HG03280 (cell line): Measurements from ENCODE around the gene DIP2C.
"Not testable (repeated sequence)": the region's sequence is repeated elsewhere in the genome, so short reads cannot be mapped to it uniquely, and the experiment has no call there.

Experiments used
- ATAC-seq: cut with Tn5 transposase; IDR thresholded peaks from one replicate; pipeline ENCODE4 v1.9.1; 2021; ENCODE audit warnings: mild to moderate bottlenecking, moderate library complexity; ENCODE audit not compliant: unreplicated experiment

DIP2C gene

DNA sequence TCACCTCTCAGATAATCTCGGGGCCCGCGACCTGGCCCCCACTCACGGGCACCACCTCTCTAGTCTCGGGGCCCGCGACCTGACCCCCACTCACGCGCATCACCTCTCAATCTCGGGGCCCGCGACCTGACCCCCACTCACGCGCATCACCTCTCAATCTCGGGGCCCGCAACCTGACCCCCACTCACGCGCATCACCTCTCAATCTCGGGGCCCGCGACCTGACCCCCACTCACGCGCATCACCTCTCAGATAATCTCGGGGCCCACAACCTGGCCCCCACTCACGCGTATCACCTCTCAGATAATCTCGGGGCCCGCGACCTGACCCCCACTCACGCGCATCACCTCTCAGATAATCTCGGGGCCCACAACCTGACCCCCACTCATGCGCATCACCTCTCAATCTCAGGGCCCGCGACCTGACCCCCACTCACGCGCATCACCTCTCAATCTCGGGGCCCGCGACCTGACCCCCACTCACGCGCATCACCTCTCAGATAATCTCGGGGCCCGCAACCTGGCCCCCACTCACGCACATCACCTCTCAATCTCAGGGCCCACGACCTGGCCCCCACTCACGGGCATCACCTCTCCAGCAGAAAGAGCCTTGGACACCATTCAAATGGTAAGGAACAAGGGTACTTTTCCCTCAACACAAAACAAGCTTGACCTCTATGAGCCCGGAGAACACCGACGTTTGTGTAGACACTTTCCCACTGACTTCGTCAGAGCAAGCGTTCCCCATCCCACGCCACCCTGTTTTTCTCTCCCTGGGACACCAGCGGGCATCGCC, 104.8 kb downstream of the DIP2C start:
- not testable (repeated sequence) for ATAC-seq

DNA sequence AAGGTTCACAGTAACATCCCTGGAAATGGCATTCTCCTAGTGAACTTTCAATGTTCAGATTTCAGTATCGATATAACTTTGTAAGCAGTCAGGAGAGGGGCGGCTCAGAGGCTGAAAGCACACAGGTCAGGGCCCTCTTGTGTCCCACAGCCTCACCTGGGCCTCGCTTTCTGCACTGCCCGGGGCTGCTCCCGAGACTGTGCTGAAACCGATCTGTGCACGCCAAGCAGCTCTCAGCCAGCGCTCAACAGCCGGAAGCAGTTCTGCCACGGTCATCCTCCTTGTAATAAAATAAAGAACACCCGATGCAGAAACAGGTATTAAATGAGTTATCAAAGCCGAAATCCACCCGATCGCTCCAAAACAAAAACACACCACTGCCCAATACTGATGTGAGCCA, 106.0 kb downstream of the DIP2C start:
- no peak for ATAC-seq

DNA sequence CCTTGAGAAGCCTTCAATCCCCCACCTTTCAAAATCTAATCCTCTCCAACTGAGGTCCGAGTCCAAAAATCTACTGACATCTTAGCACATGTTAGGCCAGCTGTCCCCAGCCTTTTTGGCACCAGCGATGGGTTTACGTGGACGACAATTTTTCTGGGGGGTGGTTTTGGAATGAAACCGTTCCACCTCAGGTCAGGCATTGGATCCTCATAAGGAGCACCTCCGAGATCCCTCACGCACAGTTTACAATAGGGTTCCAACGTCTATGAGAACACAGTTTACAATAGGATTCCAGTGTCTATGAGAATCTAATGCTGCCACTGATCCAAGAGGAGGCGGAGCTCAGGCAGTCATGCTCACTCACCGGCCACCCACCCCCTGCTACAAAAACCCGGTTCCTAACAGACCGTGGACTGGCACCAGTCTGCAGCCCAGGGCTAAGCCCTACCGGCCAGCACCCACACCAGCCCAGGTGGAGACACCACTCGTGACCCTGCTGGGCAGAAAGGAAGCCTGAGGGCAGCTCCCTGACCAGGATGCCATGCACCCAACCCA, 107.6 kb downstream of the DIP2C start:
- no peak for ATAC-seq

DNA sequence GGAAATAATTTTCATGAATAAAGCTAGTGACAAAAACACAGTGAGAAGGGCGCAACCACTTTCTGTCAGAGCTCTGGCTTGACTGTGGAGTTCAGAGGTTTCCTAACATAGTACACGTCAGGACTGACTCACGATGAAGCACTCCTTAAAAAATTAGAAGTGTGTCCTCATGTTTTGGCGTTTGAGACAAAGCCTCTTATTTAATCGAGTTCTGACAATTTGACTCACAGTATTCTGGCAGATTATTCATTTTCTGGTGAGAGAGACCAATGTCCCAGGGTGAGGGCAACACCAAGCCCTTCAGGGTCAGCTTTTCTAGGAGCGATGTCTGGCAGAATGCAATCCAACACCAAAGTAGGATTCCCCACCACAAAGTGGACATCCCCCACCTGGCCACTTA, 108.7 kb downstream of the DIP2C start:
- no peak for ATAC-seq

DNA sequence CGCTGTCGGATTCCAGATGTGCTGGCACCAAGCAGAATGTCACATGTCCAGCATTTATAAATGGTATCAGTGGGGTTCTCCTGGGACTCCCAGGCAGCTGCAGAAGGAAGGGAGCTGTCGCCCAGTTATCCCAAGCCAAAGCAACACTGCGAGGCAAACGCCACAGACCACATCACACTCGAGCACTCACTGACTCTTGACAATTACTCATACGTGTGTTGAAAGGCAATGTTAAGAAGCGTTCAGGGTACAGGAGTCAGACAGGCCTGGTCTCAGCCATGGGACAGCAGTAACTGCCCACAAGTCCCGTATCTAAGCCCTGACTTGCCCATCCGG, 113.4 kb downstream of the DIP2C start:
- ATAC-seq = no peak

DNA sequence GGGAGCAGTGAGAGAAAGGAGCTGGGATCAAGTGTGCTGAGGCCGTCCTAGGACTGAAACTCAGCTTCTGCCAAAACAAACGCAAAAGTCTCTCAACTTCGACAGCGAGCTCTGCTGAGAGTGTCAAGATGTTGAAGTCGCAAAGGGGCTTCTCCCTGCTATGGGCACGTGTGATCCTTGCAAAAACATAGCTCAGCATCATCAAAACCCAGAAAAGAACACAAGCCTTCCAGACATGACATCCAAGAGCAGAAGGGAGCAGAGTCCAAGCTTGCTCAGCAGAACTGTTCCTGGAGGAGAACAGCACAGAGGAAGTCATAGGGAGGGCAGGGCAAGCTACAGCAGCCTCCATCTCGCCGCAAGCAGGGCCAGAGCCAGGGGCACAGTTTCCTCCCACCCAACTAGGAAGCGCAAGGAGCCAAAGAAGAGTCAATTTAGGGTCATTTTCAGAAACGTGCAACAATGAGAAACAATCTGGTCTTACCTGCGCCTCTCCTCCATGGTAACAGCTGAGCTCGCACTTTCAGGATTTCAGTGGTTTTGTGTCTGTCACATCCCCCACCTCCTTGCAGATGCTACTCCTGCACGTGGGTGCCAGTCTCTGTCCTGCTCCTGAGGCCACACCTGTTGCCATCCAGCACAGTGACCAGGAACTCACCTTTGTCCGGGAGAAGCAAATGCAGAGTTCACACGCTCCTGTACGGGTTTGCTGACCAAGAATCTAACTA, 113.9 kb downstream of the DIP2C start:
- no peak for ATAC-seq

DNA sequence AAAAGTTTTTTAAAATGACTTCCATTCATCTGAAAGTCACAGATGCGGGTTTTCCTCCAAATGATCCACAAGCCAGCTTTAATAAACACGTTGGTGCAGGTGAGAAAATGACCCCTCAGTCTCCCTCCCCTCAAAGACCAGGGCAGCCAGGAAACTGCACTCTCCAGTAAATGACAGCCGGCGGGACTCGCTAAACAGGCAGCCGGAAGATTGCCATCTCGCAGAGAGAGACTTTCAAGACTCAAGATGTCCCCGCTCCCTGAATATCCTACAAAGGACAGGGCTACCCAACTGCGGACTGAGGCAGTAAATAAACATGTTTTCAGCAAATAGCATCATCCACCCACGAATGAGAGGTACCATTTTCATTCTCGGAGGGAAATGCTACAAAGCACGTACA, 116.8 kb downstream of the DIP2C start:
- no peak for ATAC-seq

DNA sequence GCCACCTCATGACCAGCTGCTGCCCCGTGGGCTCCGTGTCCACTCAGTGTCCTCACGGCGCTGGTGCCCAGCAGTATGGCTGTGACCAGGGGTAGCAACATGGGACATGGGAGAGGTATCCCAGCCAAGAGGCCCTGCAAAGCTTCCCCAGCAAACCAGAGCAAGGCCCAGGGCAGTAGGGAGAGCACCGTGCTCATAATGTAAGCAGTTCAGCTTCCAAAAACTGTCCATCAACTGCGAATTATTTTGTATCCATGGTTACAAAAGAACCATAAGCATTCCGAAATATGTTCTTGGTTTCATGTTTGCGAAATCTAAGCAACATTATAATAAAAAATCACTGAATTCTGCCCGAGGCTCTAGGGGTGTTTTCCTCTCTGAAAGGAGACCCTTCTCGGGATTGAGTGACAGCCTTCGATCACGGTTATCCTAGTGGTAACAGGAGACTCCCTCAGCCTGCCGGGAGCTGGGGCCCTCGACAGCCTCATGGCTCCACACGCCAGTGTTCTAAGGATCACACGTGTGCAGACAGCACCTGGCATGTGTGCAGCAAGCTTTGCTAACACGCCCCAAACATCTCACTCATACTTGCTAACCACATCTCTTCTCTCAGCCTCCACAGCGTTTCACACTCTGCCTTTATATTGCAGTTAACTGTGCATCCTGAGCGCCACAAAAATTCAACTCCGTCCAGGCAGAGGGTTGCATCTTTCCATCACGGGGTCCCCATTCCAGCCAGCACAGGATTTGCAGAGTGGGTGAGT, 117.6 kb downstream of the DIP2C start:
- ATAC-seq = no peak

DNA sequence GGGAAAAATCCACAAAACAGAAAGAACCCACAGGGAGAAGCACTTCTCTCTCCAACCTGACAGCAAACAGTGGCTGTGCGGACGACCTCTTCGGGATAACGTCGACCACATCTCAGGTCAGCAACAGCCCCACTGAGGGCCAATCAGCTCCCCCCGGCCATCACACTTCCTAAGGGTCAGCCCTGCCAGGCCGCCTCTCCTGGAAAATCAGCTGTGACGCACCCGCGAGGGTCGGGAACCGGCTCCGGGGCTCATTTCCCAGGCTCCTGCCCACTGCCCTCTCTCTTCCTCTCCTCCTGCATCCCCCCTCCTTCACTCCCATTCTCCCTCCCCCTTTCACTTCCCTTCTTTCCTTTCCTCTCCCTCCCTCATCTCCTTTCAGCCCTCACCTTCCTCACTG, 118.3 kb downstream of the DIP2C start:
- ATAC-seq = no peak

DNA sequence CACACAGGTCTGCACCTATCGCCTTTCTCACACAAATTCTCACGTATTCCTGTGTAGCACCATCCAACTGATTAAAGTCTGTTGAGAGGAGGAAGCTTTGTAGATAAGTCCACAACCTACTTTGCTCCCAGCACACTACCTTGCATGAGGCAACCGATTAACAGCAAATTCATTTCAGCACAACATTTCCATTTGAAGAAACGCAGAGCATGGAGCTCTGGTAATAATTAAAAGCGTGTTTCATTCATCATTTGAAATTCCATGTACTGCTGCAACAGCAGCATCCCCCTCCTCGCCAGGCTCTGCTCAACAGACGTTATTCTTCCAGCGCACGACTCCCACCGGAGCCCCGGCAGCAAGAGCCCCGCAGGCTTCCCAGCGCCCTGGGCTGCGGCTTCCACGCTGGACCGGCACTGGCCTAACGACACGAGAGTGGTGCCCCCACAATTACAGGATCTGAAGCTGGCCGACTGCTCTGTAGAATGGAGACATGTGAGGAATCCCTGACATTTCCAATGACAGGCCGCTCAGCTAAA, 118.8 kb downstream of the DIP2C start:
- no peak for ATAC-seq

DNA sequence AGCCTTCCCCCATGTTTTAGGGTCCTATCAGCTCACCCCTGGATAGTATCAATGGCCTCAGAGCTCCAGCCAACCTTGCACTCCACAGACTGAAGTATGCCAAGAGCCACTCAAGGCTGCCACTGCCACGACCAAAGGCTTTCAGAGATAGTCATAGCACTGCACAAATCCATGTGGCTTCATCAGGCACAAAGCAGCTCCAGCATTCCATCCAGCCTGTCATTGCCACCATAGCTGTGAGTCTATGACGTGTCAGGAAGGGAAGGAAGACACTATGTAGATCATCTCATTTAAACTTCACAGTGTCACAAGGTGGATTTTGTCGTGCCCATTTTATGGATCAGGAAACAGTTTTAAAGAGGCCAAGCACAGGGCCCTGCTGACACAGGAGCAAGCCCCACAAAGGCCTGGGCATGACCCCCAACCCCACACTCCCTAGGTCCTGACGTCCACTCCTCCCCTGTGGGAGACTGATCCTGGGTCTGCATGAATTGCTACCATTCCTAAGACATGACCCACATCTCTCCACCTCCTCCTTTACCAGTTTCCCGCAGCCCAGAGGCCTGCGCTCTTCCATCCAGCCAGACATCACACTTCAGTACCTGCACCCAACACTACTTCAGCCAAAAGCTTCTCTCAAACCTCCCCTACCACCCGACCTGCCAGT, 119.4 kb downstream of the DIP2C start:
- ATAC-seq = no peak

DNA sequence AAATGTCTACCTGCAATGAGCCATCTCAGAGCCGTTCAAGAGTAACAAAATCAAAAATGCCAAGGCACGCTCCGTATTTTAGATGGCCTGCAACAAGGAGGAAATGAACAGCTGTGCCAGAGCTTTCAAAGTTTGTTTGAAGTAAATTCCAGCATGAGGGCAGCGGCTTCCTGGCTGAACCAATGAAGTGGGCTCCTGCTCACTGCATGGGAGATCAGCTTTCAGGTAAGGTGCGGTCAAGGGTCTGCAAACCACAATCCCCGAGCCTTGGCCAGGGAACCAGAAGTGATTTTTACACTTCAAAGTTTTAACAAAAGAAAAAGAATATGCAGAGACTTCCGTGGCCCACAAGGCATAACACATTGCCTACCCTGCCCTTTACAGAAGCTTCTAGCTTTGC, 120.6 kb downstream of the DIP2C start:
- no peak for ATAC-seq

DNA sequence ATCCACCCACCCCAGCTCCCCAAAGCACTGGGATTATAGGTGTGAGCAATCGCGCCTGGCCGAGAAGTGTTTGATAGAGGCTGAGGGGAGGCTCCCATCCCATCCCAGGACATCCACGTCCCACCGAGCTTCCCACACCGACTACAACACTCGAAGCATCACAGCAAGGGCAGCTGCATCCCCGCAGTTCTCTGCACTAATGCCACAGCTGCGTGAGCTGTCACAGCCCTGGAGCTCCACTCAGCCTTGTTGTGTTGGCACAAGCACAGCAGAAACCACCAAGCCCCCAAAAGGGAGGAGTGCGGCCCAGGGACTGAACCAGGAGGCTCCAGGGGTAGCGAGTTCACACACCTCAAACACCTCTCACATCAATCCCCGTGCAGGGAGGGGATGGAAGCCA, 121.6 kb downstream of the DIP2C start:
- no peak for ATAC-seq

DNA sequence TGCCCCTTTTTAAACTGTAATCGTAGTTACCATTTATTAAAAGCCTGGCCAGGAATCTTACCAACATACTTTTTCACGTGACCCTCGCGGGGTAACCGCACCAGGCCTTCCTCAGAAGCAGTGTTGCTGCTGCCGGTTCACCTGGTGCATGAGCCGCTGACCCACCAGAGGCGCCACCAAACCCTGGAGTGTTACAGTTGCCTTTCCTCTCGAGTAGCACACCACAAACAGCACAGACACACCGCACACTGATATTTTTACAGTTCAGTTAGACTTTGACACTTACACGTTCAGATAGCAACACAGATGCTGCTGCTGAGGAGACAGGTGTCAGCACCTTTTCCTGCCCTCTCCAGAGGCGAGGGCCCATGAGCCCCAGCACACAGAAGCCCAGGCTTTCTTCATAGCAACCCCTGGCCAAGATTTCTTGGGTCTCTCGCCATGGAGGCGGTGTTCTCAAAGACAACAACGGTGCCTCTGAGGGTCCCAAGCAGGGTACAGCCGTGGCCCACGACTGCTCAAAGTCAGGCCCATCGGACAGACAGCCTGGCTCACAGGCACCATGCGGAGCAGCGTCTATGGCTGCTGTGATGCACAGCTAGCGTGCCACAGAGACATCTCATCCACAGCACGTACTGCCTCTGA, 123.1 kb downstream of the DIP2C start:
- ATAC-seq = no peak

DNA sequence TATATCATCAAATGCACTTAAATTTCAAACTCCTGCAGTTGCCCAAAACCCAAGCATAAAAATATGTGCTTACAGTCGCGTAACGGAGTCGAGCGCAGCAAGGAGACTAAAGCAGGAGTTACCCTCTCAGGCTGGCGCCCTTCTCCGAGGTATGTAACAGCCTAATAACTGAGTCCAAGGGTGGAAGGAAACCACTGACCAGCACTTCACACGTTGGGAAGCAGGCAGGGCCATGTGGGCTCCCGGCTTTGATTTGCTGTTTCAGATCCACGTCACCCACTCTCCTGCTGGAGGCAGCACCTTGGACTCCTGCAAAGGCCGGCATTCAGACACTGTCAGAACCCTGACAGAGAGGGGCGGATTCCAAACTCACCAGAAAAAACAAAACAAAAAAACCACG, 123.8 kb downstream of the DIP2C start:
- no peak for ATAC-seq

DNA sequence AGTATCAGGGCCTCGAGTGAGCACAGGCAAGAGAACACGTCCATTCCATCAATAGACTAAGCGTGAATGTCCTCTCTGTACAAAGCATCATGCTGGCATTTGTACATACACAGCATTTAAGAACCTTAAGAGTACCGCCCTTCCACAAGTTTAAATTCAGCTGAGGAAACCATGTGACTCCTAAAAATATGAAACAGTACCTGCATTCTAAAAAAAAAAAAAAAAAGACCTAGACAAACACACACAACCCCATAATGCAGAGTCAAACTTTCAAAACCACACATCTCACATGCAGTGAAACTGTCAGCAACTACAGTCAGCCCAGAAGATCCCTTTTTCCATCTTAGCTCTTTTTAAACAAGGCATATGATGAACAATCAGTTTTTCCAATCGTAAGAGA, 124.3 kb downstream of the DIP2C start:
- ATAC-seq = no peak

DNA sequence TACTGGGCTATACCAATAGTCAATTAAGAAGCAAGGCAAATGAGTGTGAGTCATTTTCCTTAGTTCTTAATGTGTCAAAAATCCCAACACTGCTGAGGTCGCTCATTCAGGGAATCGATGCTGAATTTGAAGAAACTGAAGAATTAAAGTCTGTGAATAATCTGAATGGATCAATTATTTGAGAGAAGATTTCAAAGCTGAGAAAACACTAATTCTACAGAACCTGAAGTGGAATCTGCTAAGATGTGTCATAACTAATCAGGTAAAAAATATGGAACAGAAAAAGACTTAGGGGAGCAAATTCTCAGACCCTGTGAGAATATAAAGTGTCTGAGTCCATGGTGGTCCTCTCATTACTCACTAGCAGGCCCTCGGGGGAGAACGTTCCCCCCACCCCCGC, 125.6 kb downstream of the DIP2C start:
- no peak for ATAC-seq

DNA sequence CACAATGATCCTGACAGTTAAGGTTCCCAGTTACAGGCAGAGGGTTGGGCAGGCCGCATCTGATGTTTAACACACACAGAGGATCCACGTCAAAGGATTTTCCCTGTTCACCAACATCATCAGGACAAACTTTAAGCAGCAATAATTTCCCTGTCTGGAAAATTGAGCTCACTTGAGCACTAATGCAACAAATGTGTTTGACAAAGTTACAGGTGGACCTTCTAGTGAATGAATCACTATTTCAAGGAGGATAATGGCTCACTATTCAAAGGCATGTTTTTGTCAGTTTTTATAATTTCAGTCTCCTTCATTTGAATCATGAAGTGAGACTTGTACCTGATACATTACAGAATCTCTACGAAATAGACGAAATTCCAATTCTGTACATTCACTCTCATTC, 127.3 kb downstream of the DIP2C start:
- no peak for ATAC-seq

DNA sequence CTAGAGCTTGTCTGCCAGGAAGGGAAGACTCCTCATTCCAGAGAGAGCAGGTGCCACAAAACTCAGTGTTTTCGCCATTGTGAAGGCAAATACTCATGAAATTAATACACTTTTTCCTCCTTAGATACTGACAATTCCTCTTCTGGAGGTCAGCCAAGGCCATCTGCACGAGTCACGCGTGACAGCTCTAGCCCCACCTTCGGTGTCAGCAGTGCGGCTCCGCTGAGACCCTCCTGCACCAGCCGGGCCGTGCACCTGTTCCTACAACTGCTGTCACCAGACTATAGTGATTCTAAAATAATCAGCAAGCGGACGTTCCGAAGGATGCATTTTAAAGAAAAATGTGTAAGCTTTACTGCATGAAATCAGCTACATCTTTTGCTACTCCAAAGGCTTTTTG, 127.7 kb downstream of the DIP2C start:
- ATAC-seq = no peak

DNA sequence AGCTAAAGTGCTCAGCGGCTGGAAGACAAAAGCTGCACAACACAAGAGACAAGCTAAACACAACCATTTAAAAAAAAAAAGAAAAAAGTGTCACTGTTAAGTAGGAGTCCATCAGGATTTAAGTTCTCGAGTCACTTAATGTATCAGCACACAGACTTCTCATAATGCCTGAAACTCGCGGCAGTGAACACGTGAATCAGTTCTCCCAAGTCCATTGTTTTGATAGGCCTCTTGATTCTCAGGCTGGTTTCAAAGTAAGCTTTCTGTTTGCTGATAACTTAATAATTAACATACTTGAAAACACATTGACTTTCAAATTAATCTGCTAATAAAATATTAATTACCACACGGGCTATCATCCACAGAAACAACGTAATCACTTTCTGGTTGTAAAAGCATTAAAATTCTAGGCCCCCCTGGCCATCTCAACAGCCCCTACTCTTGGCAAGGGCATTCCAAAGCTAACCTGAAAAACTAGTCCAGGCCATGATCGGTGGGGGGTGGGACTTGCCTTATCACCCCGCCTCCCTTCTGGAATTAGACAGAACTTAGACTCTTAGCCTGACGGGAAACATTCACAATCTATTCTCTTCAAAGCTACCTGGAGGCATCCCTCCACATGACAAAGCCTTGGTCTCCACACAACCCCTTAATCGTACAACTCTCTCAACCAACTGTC, 129.0 kb downstream of the DIP2C start:
- ATAC-seq = no peak
